ENCODE results near the gene PRSS38. TPM values are rescaled to one million over a fixed set of nuclear protein-coding genes. Genes with fewer than 3 reads are reported as not detected.

PRSS38 gene
- total RNA-seq, 1 donor from 2014 or later: not detected

GRCh38 chr1:227779021-227779441 lies 36.4 kb upstream of the PRSS38 start:
- DNase-seq (ENCODE audit: low read depth): no peak

GRCh38 chr1:227779685-227780084 lies 35.8 kb upstream of the PRSS38 start:
- no peak for DNase-seq (ENCODE audit: low read depth)

- DNase-seq (ENCODE audit: low read depth): no peak
Measured at GRCh38 chr1:227780101-227781044, 35.1 kb upstream of the PRSS38 start.

- DNase-seq (ENCODE audit: low read depth): no peak
Measured at GRCh38 chr1:227781314-227781930, 34.1 kb upstream of the PRSS38 start.

- DNase-seq (ENCODE audit: low read depth): no peak
Measured at GRCh38 chr1:227782226-227782625, 33.2 kb upstream of the PRSS38 start.

GRCh38 chr1:227785094-227785804 lies 30.2 kb upstream of the PRSS38 start:
- DNase-seq (ENCODE audit: low read depth): no peak

- no peak for DNase-seq (ENCODE audit: low read depth)
Measured at GRCh38 chr1:227785805-227786671, 29.4 kb upstream of the PRSS38 start.

- no peak for DNase-seq (ENCODE audit: low read depth)
Measured at GRCh38 chr1:227786673-227787512, 28.6 kb upstream of the PRSS38 start.

GRCh38 chr1:227787513-227788270 lies 27.8 kb upstream of the PRSS38 start:
- peak; percentile 78 for DNase-seq (ENCODE audit: low read depth)

GRCh38 chr1:227788271-227789083 lies 27.0 kb upstream of the PRSS38 start:
- DNase-seq (ENCODE audit: low read depth): peak; percentile 4

- no peak for DNase-seq (ENCODE audit: low read depth)
Measured at GRCh38 chr1:227789084-227790033, 26.1 kb upstream of the PRSS38 start.

GRCh38 chr1:227790034-227790400 lies 25.5 kb upstream of the PRSS38 start:
- no peak for DNase-seq (ENCODE audit: low read depth)

- no peak for DNase-seq (ENCODE audit: low read depth)
Measured at GRCh38 chr1:227790868-227791267, 24.6 kb upstream of the PRSS38 start.

GRCh38 chr1:227791425-227792143 lies 23.9 kb upstream of the PRSS38 start:
- DNase-seq (ENCODE audit: low read depth): no peak

GRCh38 chr1:227792216-227793078 lies 23.0 kb upstream of the PRSS38 start:
- DNase-seq (ENCODE audit: low read depth): no peak
